SH-SY5Y (cell line): Measurements from ENCODE around the gene DDX46.

ENCODE experiments used
- GATA2 ChIP-seq: IDR thresholded peaks from 2 replicates; pipeline ENCODE4 v1.6.1; 2011; ENCODE audit warnings: mild to moderate bottlenecking, low read depth, low read length
- GATA3 ChIP-seq: IDR thresholded peaks from 2 replicates; pipeline ENCODE4 v1.6.1; 2011; ENCODE audit warnings: low read depth, mild to moderate bottlenecking, low read length, moderate library complexity

GRCh38 chr5:134772461-134773125 lies 14.0 kb downstream of the DDX46 start:
- TF ChIP-seq GATA2 (no peak), GATA3 (no peak)
